ENCODE results near the gene RAPGEF1. TPM values are rescaled to one million over a fixed set of nuclear protein-coding genes. Genes with fewer than 3 reads are reported as not detected.

Gene RAPGEF1
- total RNA-seq, 6 experiments from 2014 or later = 22.9 to 53.6 (median 30.2) TPM

GRCh38 chr9:131704988-131705387, 34.9 kb downstream of the RAPGEF1 start:
- ATAC-seq = peak in 1 of 4 donors; percentile 2
- Histone ChIP-seq H3K9me3 (no peaks in the 10 kb centered on the region), H3K4me1 (peaks cover 0 to 57% (median 30%) of the 10 kb centered on the region in 4 donors), H3K36me3 (no peaks in the 10 kb centered on the region), H3K27ac (peak overlapping the region in 2 of 3 donors; percentile 42 to 88), H3K27me3 (no peaks in the 10 kb centered on the region), H3K4me3 (no peak overlapping the region)
- 52% methylated on average over 3 of the region's 4 CpGs for WGBS (ENCODE audit: insufficient coverage, low coverage, low lambda C conversion rate, missing lambda C conversion rate)
- DNase-seq = no peak
- TF ChIP-seq CTCF (IDR thresholded peaks at IDR 0.05) = no peak
- no peak for TF ChIP-seq POLR2A (IDR thresholded peaks at IDR 0.05)
- intact Hi-C loops (cut with DNase I) = no loop called here

DNA sequence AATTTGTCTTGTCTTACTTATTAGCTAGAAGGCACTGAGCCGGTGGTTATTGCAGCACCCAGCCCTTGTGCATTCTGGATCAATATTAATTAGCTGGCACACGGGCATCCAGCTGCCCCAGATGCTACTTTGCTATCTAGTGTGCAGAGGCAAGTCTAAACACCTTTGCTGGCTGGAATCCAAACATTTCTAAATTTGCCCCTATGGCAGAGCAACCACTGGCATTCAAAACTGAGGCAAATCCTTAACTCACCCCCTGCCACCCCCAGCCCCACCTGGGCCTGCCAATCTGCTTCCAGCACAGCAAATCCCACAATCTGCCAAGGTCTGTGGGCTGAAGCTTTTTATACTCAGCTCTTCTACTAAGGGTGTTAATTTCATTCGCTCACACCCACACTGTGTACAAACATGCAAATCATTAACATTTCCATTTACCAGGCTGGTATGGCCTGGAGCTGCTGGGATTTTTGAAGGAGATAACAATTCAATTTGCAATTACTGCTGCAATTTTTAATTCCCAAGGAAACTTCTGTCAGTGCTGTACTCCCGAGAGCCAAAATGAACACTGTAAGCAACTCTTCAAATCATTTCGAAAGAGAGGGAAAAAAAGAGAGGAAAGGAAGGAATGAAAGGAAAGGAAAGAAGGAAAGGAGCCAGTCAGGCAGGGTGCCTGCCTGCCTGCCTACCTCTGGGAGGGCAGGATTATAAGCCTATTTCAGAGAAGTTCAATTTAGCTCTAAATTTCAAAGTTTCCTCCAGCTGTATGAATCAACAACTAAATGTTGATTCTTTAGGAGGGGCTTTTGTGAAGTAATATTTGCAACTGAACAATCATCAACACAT, 35.5 kb downstream of the RAPGEF1 start:
- 25% methylated on average over 5 of the region's 5 CpGs for WGBS (ENCODE audit: insufficient coverage, low coverage, low lambda C conversion rate, missing lambda C conversion rate)
- H3K4me1 ChIP-seq = peaks cover 0 to 57% (median 30%) of the 10 kb centered on the region in 4 donors
- intact Hi-C loops (cut with DNase I) = no loop called here
- no peaks in the 10 kb centered on the region for H3K27me3 ChIP-seq
- no peak overlapping the region for H3K4me3 ChIP-seq
- ATAC-seq (peak; percentile 20 to 52 (median 46)), DNase-seq (peak in 1 of 3 donors; percentile 65)
- no peak for TF ChIP-seq POLR2A (IDR thresholded peaks at IDR 0.05)
- no peak for TF ChIP-seq CTCF (IDR thresholded peaks at IDR 0.05)
- H3K9me3 ChIP-seq = no peaks in the 10 kb centered on the region
- peak overlapping the region in 2 of 3 donors; percentile 42 to 88 for H3K27ac ChIP-seq
- no peaks in the 10 kb centered on the region for H3K36me3 ChIP-seq

DNA sequence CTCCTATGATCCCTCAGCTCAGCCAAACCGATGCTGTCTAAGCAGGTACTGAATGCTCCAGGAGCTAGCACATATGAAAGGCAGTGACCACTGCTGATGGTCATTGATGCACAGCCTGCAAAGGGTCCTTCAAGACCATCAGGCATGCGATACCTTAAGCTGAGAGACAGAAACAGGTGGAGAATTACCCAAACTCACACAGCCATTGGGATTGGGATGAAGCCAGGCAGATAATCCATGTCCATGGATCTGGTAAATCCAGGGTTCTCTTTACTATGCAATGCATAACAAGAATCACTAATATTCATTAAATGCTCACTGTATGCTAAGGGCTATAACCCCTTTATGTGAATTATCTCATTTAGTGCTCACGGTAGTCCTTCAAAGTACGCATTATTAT, 36.2 kb downstream of the RAPGEF1 start:
- ATAC-seq = no peak
- Histone ChIP-seq H3K4me3 (no peak overlapping the region), H3K9me3 (no peaks in the 10 kb centered on the region), H3K27ac (peak overlapping the region in 1 of 3 donors; percentile 88), H3K36me3 (no peaks in the 10 kb centered on the region), H3K27me3 (no peaks in the 10 kb centered on the region), H3K4me1 (peaks cover 0 to 55% (median 30%) of the 10 kb centered on the region in 4 donors)
- 43% methylated on average over 2 of the region's 4 CpGs for WGBS (ENCODE audit: insufficient coverage, low coverage, low lambda C conversion rate, missing lambda C conversion rate)
- TF ChIP-seq POLR2A (IDR thresholded peaks at IDR 0.05) = no peak
- no peak for TF ChIP-seq CTCF (IDR thresholded peaks at IDR 0.05)
- no peak for DNase-seq
- intact Hi-C loops (cut with DNase I) = no loop called here

- Histone ChIP-seq H3K4me1 (peaks cover 0 to 55% (median 27%) of the 10 kb centered on the region in 4 donors), H3K36me3 (no peaks in the 10 kb centered on the region), H3K27me3 (no peaks in the 10 kb centered on the region), H3K9me3 (no peaks in the 10 kb centered on the region), H3K4me3 (no peak overlapping the region), H3K27ac (no peak overlapping the region)
- 92% methylated on average over 8 of the region's 8 CpGs for WGBS (ENCODE audit: insufficient coverage, low coverage, low lambda C conversion rate, missing lambda C conversion rate)
- DNase-seq = no peak
- intact Hi-C loops (cut with DNase I) = no loop called here
- TF ChIP-seq CTCF (IDR thresholded peaks at IDR 0.05) (no peak), POLR2A (IDR thresholded peaks at IDR 0.05) (no peak)
- no peak for ATAC-seq
These were observed 37.0 kb downstream of the RAPGEF1 start for GRCh38 chr9:131702911-131703310.
